WERI-Rb-1 (cell line): ENCODE measurements around the gene HNRNPU.

Experiments used
- DNase-seq: peaks from one replicate; pipeline ENCODE4 v3.0.0-alpha.2; 2020
- H3K27ac ChIP-seq: fragments of 250-450 bp; sonication (Bioruptor Pico); 2 replicates; pipeline ENCODE4 v1.5.1; 2020; ENCODE audit warnings: mild to moderate bottlenecking, moderate library complexity
- H3K27me3 ChIP-seq: fragments of 250-450 bp; sonication (Bioruptor Pico); 2 replicates; pipeline ENCODE4 v1.5.1; 2021; ENCODE audit warnings: mild to moderate bottlenecking, low read depth, moderate library complexity; ENCODE audit not compliant: insufficient read depth, severe bottlenecking
- H3K36me3 ChIP-seq: fragments of 250-450 bp; sonication (Bioruptor Pico); 2 replicates; pipeline ENCODE4 v1.5.1; 2020; ENCODE audit warnings: mild to moderate bottlenecking, moderate library complexity
- H3K4me3 ChIP-seq: 2 replicates; pipeline ENCODE4 v1.5.1; 2011; ENCODE audit warnings: low read depth, mild to moderate bottlenecking, control low read depth, low read length
- H3K9me3 ChIP-seq: fragments of 250-450 bp; sonication (Bioruptor Pico); 2 replicates; pipeline ENCODE4 v1.5.1; 2021; ENCODE audit warnings: mild to moderate bottlenecking, moderate library complexity; ENCODE audit not compliant: severe bottlenecking
- TF ChIP-seq, protein P1 (sequence below): IDR thresholded peaks from 2 replicates; pipeline ENCODE4 v1.5.1; 2011; ENCODE audit warnings: low read depth, mild to moderate bottlenecking, control low read depth, inconsistent platforms, low read length

HNRNPU gene

DNA sequence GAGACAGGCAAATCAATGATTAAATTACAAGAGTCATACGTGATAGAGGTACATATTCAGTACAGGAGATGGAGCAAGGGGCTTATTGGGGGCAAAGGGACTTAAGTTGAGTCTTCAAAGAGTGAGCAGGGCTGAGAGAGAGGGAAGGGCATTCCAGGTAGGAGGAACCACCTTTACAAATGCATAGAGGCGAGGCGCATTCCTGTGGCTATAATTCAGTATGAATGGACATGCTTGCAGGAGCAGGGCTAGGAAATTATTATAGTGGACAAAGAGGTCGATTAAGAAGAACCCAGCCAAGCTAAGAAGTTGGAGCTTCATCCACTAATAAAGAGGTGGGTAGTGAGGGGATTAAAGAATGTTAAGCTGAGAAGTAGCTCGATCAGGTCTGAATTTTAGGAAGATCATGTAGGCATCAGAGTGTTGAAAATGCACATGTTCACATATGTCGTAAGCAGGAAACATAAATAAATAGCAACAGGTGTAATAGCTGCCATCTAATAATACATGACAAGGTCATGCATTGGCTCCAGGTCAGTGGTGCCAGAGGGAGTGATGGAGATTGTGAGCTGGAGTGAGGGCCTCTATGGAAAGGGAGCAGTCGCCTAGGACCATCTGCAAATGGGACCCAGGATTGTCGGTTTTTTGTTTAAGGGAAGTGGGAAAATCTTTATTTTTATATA, 12.0 kb upstream of the HNRNPU start:
- Histone ChIP-seq H3K27ac (no peak overlapping the region), H3K27me3 (no peaks in the 10 kb centered on the region), H3K36me3 (no peaks in the 10 kb centered on the region), H3K4me3 (no peak overlapping the region), H3K9me3 (no peaks in the 10 kb centered on the region)
- no peak for DNase-seq
- TF ChIP-seq, protein P1, sequence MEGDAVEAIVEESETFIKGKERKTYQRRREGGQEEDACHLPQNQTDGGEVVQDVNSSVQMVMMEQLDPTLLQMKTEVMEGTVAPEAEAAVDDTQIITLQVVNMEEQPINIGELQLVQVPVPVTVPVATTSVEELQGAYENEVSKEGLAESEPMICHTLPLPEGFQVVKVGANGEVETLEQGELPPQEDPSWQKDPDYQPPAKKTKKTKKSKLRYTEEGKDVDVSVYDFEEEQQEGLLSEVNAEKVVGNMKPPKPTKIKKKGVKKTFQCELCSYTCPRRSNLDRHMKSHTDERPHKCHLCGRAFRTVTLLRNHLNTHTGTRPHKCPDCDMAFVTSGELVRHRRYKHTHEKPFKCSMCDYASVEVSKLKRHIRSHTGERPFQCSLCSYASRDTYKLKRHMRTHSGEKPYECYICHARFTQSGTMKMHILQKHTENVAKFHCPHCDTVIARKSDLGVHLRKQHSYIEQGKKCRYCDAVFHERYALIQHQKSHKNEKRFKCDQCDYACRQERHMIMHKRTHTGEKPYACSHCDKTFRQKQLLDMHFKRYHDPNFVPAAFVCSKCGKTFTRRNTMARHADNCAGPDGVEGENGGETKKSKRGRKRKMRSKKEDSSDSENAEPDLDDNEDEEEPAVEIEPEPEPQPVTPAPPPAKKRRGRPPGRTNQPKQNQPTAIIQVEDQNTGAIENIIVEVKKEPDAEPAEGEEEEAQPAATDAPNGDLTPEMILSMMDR: no peak

DNA sequence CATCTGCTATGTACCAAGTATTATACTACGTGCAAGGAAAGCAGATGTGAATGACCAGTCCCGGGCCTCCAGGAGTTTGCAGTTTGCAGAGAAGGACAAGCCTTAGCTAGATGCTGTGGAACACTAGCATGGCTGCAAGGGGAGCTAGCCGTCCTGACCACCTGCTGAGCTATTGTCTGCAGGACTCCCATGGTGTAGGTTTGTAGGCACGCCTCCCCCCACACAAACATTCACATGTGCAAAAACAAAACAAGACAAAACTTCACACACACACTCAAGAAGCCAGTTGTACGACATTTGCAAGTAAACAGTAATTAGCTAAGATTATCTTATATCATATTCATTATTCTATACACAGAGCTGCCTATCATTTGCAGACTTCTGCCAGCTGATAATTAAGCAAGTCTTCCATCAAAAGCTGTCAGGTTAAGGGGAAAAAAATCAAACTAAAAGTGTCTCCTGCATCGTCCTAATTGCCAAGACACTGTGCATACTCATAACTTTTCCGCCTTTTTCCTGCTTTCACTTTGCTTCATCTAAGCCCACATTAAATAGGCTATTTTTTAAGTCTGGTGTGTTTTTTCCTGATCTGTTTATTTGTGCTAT, 10.7 kb upstream of the HNRNPU start:
- TF ChIP-seq, protein P1: no peak
- DNase-seq: no peak
- no peaks in the 10 kb centered on the region for H3K27me3 ChIP-seq
- no peak overlapping the region for H3K27ac ChIP-seq
- H3K36me3 ChIP-seq: no peaks in the 10 kb centered on the region
- no peaks in the 10 kb centered on the region for H3K9me3 ChIP-seq
- no peak overlapping the region for H3K4me3 ChIP-seq

DNA sequence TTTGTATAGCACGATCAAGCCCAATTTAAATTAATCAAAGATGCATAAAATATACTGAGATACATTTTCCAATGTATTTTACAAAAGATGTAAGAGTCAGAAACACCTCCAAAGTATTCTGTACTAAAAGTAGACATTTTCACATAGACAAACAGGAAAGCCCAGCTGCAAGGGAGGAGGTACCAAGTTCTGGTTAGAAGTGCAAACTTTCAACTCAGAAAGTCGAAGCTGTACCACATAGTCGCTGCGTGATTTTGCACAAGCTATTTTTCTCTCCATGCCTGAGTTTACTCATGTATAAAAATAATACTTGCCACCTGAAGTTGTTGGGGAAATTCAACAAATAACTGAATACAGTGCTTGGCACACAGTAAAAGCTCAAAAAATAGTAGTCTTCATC, 5.6 kb upstream of the HNRNPU start:
- no peak overlapping the region for H3K27ac ChIP-seq
- H3K27me3 ChIP-seq: no peaks in the 10 kb centered on the region
- no peak for DNase-seq
- H3K9me3 ChIP-seq: no peaks in the 10 kb centered on the region
- TF ChIP-seq, protein P1: no peak
- no peaks in the 10 kb centered on the region for H3K36me3 ChIP-seq
- H3K4me3 ChIP-seq: no peak overlapping the region

DNA sequence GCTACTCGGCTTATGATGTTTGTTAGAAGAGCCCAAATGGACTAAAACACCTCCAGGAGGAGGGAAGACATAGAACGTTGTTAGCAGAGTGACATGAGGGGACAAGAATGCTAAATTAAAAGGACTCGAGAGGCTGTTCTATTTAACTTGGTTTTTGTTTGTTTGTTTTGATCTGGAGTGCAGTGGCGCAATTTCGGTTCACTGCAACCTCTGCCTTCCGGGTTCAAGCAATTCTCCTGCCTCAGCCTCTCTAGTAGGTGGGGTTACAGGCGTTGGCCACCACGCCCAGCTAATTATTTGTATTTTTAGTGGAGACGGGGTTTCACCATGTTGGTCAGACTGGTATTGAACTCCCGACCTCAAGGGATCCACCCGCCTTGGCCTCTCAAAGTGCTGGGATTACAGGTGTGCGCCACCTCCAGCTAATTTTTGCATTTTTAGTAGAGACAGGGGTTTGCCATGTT, 5.1 kb upstream of the HNRNPU start:
- Histone ChIP-seq H3K27ac (no peak overlapping the region), H3K9me3 (no peaks in the 10 kb centered on the region), H3K36me3 (no peaks in the 10 kb centered on the region), H3K27me3 (no peaks in the 10 kb centered on the region), H3K4me3 (no peak overlapping the region)
- no peak for DNase-seq
- TF ChIP-seq, protein P1: no peak

DNA sequence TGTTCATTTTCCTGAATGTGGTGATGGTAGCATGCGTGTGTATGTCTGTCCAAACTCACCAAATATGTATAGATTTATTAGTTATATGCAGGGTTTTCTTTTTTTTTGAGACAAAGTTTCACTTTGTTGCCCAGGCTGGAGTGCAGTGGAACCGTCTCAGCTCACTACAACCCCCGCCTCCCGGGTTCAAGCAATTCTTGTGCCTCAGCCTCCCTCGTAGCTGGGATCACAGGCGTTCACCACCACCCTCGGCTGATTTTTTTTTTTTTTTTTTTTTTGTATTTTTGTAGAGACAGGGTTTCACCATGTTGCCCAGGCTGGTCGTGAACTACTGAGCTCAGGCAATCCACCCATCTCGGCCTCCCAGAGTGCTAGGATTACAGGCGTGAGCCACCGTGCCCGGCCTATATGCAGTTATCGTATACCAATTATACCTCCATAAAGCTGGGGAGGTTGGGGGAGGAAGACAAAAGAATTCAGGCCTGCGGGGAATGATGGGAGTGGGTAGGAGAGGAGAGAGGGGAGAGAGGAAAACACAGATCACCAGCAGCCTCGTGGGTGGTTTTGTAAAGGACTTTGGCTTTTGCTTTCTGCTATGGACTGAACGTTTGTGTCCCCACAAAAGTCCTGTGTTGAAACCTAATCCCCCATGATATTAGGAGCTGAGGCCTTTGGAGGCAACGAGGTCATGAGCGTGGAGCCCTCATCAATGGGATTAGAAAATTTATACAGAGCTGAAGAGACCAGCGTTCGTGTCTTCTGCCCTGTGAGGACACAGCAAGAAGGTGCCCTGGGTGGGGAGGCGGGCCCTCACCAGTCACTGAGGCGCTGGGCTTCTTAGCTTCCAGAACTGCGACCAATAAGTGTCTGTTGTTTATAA, 4.4 kb upstream of the HNRNPU start:
- TF ChIP-seq, protein P1: no peak
- no peaks in the 10 kb centered on the region for H3K9me3 ChIP-seq
- no peak for DNase-seq
- H3K36me3 ChIP-seq: peaks cover 6% of the 10 kb centered on the region
- H3K27ac ChIP-seq: no peak overlapping the region
- no peaks in the 10 kb centered on the region for H3K27me3 ChIP-seq
- no peak overlapping the region for H3K4me3 ChIP-seq
